OCI-LY7 (cell line): ENCODE results near the gene FIS1. TPM values are rescaled to one million over a fixed set of nuclear protein-coding genes. Genes with fewer than 3 reads are reported as not detected.
"Not testable (repeated sequence)": the region's sequence is repeated elsewhere in the genome, so short reads cannot be mapped to it uniquely, and the experiment has no call there.

ENCODE experiments used
- BruUV-seq: library from RNA; stranded (reverse); fragments of 400-500 nt; replicated peaks from 2 replicates; lab custom pipeline; 2021; lab: Mats Ljungman, UMichigan
- CTCF ChIA-PET: fragments of 300-600 bp; sonication (Branson Sonifier 250); formaldehyde crosslinking; loops from one replicate; lab custom pipeline; 2022; ENCODE audit warnings: antibody characterized with exemption; ENCODE audit not compliant: unreplicated experiment; lab: Charles Lee
- POLR2A ChIA-PET: fragments of 300-600 bp; sonication (Branson Sonifier 250); formaldehyde crosslinking; loops from one replicate; lab custom pipeline; 2022; ENCODE audit warnings: antibody characterized with exemption; lab: Charles Lee
- DNase-seq: peaks from one replicate; pipeline ENCODE4 v3.0.0-alpha.2; 2015; ENCODE audit warnings: low spot score
- H2AFZ ChIP-seq: fragments of 200-600 bp; sonication (generic), shearing (Covaris generic); 2 replicates; pipeline ENCODE4 v1.6.1; 2014; ENCODE audit warnings: mild to moderate bottlenecking, antibody characterized with exemption, low read length, moderate library complexity
- H3K27ac ChIP-seq: fragments of 200-600 bp; sonication (generic); 2 replicates; pipeline ENCODE4 v1.5.1; 2014; ENCODE audit warnings: mixed run types, low read depth, mild to moderate bottlenecking, moderate library complexity, low read length, inconsistent platforms; ENCODE audit not compliant: poor library complexity, severe bottlenecking
- H3K36me3 ChIP-seq: fragments of 200-600 bp; sonication (generic); 2 replicates; pipeline ENCODE4 v1.6.1; 2014; ENCODE audit warnings: mild to moderate bottlenecking, antibody characterized with exemption, low read length, moderate library complexity, mixed read lengths; ENCODE audit not compliant: insufficient read depth
- H3K4me1 ChIP-seq: fragments of 200-600 bp; sonication (generic); 2 replicates; pipeline ENCODE4 v1.5.1; 2014; ENCODE audit warnings: mild to moderate bottlenecking, low read length; ENCODE audit not compliant: insufficient read depth, poor library complexity, severe bottlenecking
- H3K4me2 ChIP-seq: fragments of 200-600 bp; sonication (generic); 2 replicates; pipeline ENCODE4 v1.6.1; 2014; ENCODE audit warnings: mild to moderate bottlenecking, low read length
- H3K4me3 ChIP-seq: fragments of 200-600 bp; sonication (generic); 2 replicates; pipeline ENCODE4 v1.5.1; 2014; ENCODE audit warnings: mild to moderate bottlenecking, low read depth, low read length; ENCODE audit not compliant: poor library complexity, severe bottlenecking
- H3K79me2 ChIP-seq: fragments of 200-600 bp; sonication (generic); 2 replicates; pipeline ENCODE4 v1.6.1; 2016; ENCODE audit warnings: low read depth, mild to moderate bottlenecking, low read length, moderate library complexity, mixed read lengths; ENCODE audit not compliant: insufficient read depth
- H3K9me2 ChIP-seq: fragments of 200-600 bp; sonication (generic); 2 replicates; pipeline ENCODE4 v1.6.1; 2016; ENCODE audit warnings: mild to moderate bottlenecking, low read length, mixed read lengths; ENCODE audit not compliant: insufficient read depth
- H3K9me3 ChIP-seq: fragments of 200-600 bp; sonication (generic); 2 replicates; pipeline ENCODE4 v1.6.1; 2014; ENCODE audit warnings: mild to moderate bottlenecking, mixed run types, low read length, mixed read lengths
- H4K20me1 ChIP-seq: fragments of 200-600 bp; sonication (generic); 2 replicates; pipeline ENCODE4 v1.6.1; 2014; ENCODE audit warnings: mild to moderate bottlenecking, antibody characterized with exemption, low read length, moderate library complexity, mixed read lengths; ENCODE audit not compliant: insufficient read depth
- CTCF ChIP-seq: fragments of 200-600 bp; sonication (generic); conservative IDR thresholded peaks from 2 replicates; pipeline ENCODE4 v1.5.1; 2014; ENCODE audit warnings: mild to moderate bottlenecking, antibody characterized with exemption, low read length, moderate library complexity, mixed read lengths
- intact Hi-C: fragments of 100-400 bp; cut with micrococcal nuclease; formaldehyde crosslinking; loops from one replicate; pipeline ENCODE4 v1.10.0; 2022; ENCODE audit not compliant: unreplicated experiment
- total RNA-seq, 2 experiments: library from RNA; depleted of rRNA in 1 of 2; stranded (reverse); fragments of >200 nt in 1 of 2; shearing (Covaris generic) in 1 of 2; gene quantifications; 2 replicates each; pipeline ENCODE4 v1.2.3, GENCODE V29; 2014 to 2022

Gene FIS1
- total RNA-seq, 2 experiments from 2014 or later, result 92.7 to 102 TPM

- H3K9me3 ChIP-seq, intact Hi-C loops, H4K20me1 ChIP-seq, H3K27ac ChIP-seq, CTCF ChIA-PET, H3K4me1 ChIP-seq, H3K4me3 ChIP-seq, H2AFZ ChIP-seq, H3K79me2 ChIP-seq, H3K36me3 ChIP-seq, H3K4me2 ChIP-seq, DNase-seq, H3K9me2 ChIP-seq, BruUV-seq: not testable (repeated sequence)
- POLR2A ChIA-PET, result interaction anchor here (0.7 kb wide), 1 partner anchor 14 kb away, joined by 3 read pairs; no protein-coding TSS in a partner anchor
These were observed 47.7 kb upstream of the FIS1 start for GRCh38 chr7:101292566-101292965.

DNA sequence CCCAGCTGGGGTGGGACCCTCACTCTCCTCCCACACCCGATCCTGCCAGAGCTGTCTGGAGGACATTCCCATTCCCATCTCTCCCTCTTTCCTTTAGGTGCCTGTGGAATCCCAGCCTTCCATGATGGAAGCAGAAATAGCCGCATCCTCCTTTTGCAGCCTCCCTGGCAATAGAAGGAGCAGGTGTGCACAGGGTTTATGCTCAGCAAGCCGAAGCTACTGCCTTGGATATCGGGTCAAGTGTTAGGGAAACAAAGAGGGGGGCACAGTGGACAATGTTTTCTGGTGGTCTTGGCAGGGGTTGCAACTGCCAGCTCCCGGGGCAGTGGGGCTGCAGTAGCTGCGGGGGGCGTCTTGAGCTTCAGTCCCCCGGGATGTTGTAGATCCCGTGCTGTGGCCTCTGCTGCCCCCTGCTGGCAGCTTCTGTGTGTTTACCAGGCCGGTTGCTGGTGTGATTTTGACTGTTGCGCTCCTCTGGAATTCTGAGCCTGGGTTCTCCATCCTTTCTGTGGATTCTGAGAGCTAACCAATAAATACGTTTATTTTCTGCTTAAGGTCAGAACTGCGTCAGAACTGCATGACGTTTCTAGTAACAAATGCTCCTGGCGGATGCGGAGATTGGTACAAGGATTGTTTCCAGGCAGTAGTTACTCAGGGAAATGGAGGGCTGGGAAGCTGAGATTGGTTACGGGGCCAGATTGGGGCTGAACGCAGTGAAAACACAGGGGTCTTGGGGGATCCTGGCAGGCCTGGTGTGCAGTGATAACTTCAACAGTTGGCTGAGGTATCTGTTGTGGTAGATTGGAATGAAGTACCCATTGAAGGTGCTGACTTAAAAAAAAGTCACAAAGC lies 45.5 kb upstream of the FIS1 start:
- CTCF ChIA-PET, H3K9me3 ChIP-seq, H3K36me3 ChIP-seq, intact Hi-C loops, H3K79me2 ChIP-seq, BruUV-seq, H4K20me1 ChIP-seq, H3K9me2 ChIP-seq: not testable (repeated sequence)
- POLR2A ChIA-PET, result interaction anchor here (0.6 to 1.7 kb wide), 4 partner anchors 12 to 385 kb away, joined by 3 to 5 read pairs (median 4); no protein-coding TSS in a partner anchor
- Histone ChIP-seq H2AFZ (peak overlapping the region; percentile 86; the same call in 1 of the 2 replicates), H3K4me1 (peaks cover 19% of the 10 kb centered on the region), H3K4me3 (peak overlapping the region; percentile 59), H3K4me2 (peak overlapping the region; percentile 79), H3K27ac (peak overlapping the region; percentile 46)
- peak; percentile 81 for TF ChIP-seq CTCF
- DNase-seq, result peak; percentile 53

- intact Hi-C loops, result not testable (repeated sequence)
These were observed 44.8 kb upstream of the FIS1 start for GRCh38 chr7:101289687-101290086.

More at GRCh38 chr7:101289687-101290086, 44.8 kb upstream of the FIS1 start:
- DNase-seq, result peak; percentile 86
- peak overlapping the region; percentile 59 for H3K4me3 ChIP-seq
- H3K36me3 ChIP-seq, H4K20me1 ChIP-seq, BruUV-seq, CTCF ChIA-PET, H3K9me3 ChIP-seq, H3K79me2 ChIP-seq, H3K9me2 ChIP-seq: not testable (repeated sequence)
- H3K4me1 ChIP-seq, result peaks cover 19% of the 10 kb centered on the region
- peak overlapping the region; percentile 79 for H3K4me2 ChIP-seq
- peak overlapping the region; percentile 86; the same call in 1 of the 2 replicates for H2AFZ ChIP-seq
- H3K27ac ChIP-seq, result peak overlapping the region; percentile 46
- POLR2A ChIA-PET, result interaction anchor here (1.1 to 1.7 kb wide), 2 partner anchors 11 to 38 kb away, joined by 4 to 5 read pairs; no protein-coding TSS in a partner anchor
